Lower lobe of right lung (tissue), 2 donors: Measurements from ENCODE around the gene MRPL11. TPM values are rescaled to one million over a fixed set of nuclear protein-coding genes. Genes with fewer than 3 reads are reported as not detected.

Experiments used
- ATAC-seq, 2 donors: fragments of 200-7000 bp; cut with Tn5 transposase; one replicate each; pipeline ENCODE4 v1.9.1; 2020 to 2022; ENCODE audit warnings: mild to moderate bottlenecking in 2 of 2, moderate library complexity in 2 of 2
- DNase-seq: peaks from one replicate; pipeline ENCODE4 v3.0.0-alpha.2; 2020
- H3K27ac ChIP-seq: fragments of 200-600 bp; one replicate; pipeline ENCODE4 v1.8.0; 2022
- H3K27me3 ChIP-seq: fragments of 200-600 bp; one replicate; pipeline ENCODE4 v1.8.0; 2022; ENCODE audit warnings: low read depth
- H3K36me3 ChIP-seq: fragments of 200-600 bp; one replicate; pipeline ENCODE4 v1.8.0; 2022; ENCODE audit warnings: mild to moderate bottlenecking
- H3K4me1 ChIP-seq: fragments of 200-600 bp; one replicate; pipeline ENCODE4 v1.8.0; 2022
- H3K4me3 ChIP-seq: fragments of 200-600 bp; one replicate; pipeline ENCODE4 v1.8.0; 2022; ENCODE audit warnings: mild to moderate bottlenecking
- H3K9me3 ChIP-seq: fragments of 200-600 bp; one replicate; pipeline ENCODE4 v1.8.0; 2022
- intact Hi-C: fragments of 100-400 bp; cut with DNase I; formaldehyde crosslinking; loops from one replicate; pipeline ENCODE4 v1.11.0; 2022
- total RNA-seq: library from RNA; stranded (reverse); fragmentation: NEBNext Ultra II Directional; extraction: Animal tissue kit (Norgen Biotek cat#: 25700); gene quantifications from one replicate; pipeline ENCODE4 v1.2.1, GENCODE V29; 2021
- TF ChIP-seq, protein P1 (sequence below): fragments of 200-600 bp; IDR thresholded peaks from one replicate; pipeline ENCODE4 v1.8.0; 2022; ENCODE audit warnings: antibody characterized with exemption, mild to moderate bottlenecking
- donor health status: DM: no; HTN: yes; CAD: no; lungs with severe emphysema.

The MRPL11 gene
- total RNA-seq, 1 donor from 2014 or later, result 32.7 TPM

GRCh38 chr11:66457826-66458225 lies 19.2 kb upstream of the MRPL11 start:
- no peaks in the 10 kb centered on the region for H3K36me3 ChIP-seq
- no peaks in the 10 kb centered on the region for H3K9me3 ChIP-seq
- ATAC-seq, result peak; percentile 24 to 43
- H3K4me1 ChIP-seq, result no peaks in the 10 kb centered on the region
- TF ChIP-seq, protein P1, sequence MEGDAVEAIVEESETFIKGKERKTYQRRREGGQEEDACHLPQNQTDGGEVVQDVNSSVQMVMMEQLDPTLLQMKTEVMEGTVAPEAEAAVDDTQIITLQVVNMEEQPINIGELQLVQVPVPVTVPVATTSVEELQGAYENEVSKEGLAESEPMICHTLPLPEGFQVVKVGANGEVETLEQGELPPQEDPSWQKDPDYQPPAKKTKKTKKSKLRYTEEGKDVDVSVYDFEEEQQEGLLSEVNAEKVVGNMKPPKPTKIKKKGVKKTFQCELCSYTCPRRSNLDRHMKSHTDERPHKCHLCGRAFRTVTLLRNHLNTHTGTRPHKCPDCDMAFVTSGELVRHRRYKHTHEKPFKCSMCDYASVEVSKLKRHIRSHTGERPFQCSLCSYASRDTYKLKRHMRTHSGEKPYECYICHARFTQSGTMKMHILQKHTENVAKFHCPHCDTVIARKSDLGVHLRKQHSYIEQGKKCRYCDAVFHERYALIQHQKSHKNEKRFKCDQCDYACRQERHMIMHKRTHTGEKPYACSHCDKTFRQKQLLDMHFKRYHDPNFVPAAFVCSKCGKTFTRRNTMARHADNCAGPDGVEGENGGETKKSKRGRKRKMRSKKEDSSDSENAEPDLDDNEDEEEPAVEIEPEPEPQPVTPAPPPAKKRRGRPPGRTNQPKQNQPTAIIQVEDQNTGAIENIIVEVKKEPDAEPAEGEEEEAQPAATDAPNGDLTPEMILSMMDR, result no peak
- DNase-seq, result no peak
- intact Hi-C loops, result no loop called here
- no peaks in the 10 kb centered on the region for H3K27me3 ChIP-seq
- H3K27ac ChIP-seq, result no peak overlapping the region
- H3K4me3 ChIP-seq, result no peak overlapping the region

DNA sequence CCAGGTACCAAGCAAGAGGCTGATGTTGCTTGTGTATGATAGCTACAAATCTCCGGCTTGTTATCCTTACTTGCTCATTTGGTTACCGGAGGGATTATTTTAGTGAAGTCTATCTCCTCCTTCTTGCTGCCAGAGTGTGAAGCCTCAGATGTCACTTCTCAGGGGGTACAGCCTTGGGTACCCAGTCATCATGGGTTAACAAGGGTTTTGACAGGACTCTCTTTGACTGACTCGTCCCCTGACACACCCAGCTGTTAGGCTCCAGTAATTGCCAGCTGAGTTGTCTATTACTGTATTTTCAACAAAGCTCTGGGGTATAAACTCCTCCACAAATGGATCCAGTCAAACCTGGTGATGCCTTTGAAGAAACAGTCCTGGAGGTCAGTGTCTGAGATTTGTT lies 16.2 kb upstream of the MRPL11 start:
- TF ChIP-seq, protein P1, result no peak
- no peaks in the 10 kb centered on the region for H3K9me3 ChIP-seq
- intact Hi-C loops, result no loop called here
- no peaks in the 10 kb centered on the region for H3K27me3 ChIP-seq
- H3K36me3 ChIP-seq, result no peaks in the 10 kb centered on the region
- no peak overlapping the region for H3K4me3 ChIP-seq
- H3K27ac ChIP-seq, result no peak overlapping the region
- DNase-seq (no peak), ATAC-seq (no peak)
- no peaks in the 10 kb centered on the region for H3K4me1 ChIP-seq

GRCh38 chr11:66454247-66454646 lies 15.6 kb upstream of the MRPL11 start:
- TF ChIP-seq, protein P1, result no peak
- H3K36me3 ChIP-seq, result no peaks in the 10 kb centered on the region
- H3K4me3 ChIP-seq, result no peak overlapping the region
- H3K27me3 ChIP-seq, result no peaks in the 10 kb centered on the region
- DNase-seq (no peak), ATAC-seq (no peak)
- no peak overlapping the region for H3K27ac ChIP-seq
- no peaks in the 10 kb centered on the region for H3K9me3 ChIP-seq
- intact Hi-C loops, result no loop called here
- H3K4me1 ChIP-seq, result no peaks in the 10 kb centered on the region

GRCh38 chr11:66451663-66452062 lies 13.0 kb upstream of the MRPL11 start:
- intact Hi-C loops, result no loop called here
- ATAC-seq, result no peak
- TF ChIP-seq, protein P1, result no peak

GRCh38 chr11:66450560-66450959 lies 11.9 kb upstream of the MRPL11 start:
- no peaks in the 10 kb centered on the region for H3K27me3 ChIP-seq
- H3K36me3 ChIP-seq, result no peaks in the 10 kb centered on the region
- intact Hi-C loops, result no loop called here
- no peak overlapping the region for H3K27ac ChIP-seq
- no peak overlapping the region for H3K4me3 ChIP-seq
- DNase-seq (no peak), ATAC-seq (no peak)
- no peaks in the 10 kb centered on the region for H3K4me1 ChIP-seq
- no peaks in the 10 kb centered on the region for H3K9me3 ChIP-seq
- TF ChIP-seq, protein P1, result no peak

More at GRCh38 chr11:66451663-66452062, 13.0 kb upstream of the MRPL11 start:
- Histone ChIP-seq H3K36me3 (no peaks in the 10 kb centered on the region), H3K9me3 (no peaks in the 10 kb centered on the region), H3K4me1 (no peaks in the 10 kb centered on the region), H3K4me3 (no peak overlapping the region), H3K27ac (no peak overlapping the region), H3K27me3 (no peaks in the 10 kb centered on the region)
- DNase-seq, result no peak

- DNase-seq (no peak), ATAC-seq (no peak)
- Histone ChIP-seq H3K36me3 (no peaks in the 10 kb centered on the region), H3K9me3 (peaks cover 4% of the 10 kb centered on the region), H3K27me3 (no peaks in the 10 kb centered on the region), H3K27ac (no peak overlapping the region), H3K4me3 (no peak overlapping the region), H3K4me1 (peaks cover 9% of the 10 kb centered on the region)
- intact Hi-C loops, result no loop called here
- TF ChIP-seq, protein P1, result no peak
Observed at GRCh38 chr11:66448523-66448922, 9.9 kb upstream of the MRPL11 start.
